Hepatocyte (in vitro differentiated cells): Measurements from ENCODE around the gene CATSPERD. TPM values are rescaled to one million over a fixed set of nuclear protein-coding genes. Genes with fewer than 3 reads are reported as not detected.

ENCODE experiments used
- DNase-seq: peaks from one replicate; pipeline ENCODE4 v3.0.0-alpha.2; 2016; ENCODE audit warnings: low spot score
- H2AFZ ChIP-seq: fragments of 200-600 bp; sonication (generic); 2 replicates; pipeline ENCODE4 v1.6.0; 2016; ENCODE audit warnings: antibody characterized with exemption, mild to moderate bottlenecking
- H3K27ac ChIP-seq: fragments of 200-600 bp; sonication (generic); 2 replicates; pipeline ENCODE4 v1.5.1; 2016; ENCODE audit warnings: mild to moderate bottlenecking
- H3K27me3 ChIP-seq: fragments of 200-600 bp; sonication (generic); 2 replicates; pipeline ENCODE4 v1.6.1; 2016
- H3K36me3 ChIP-seq: fragments of 200-600 bp; sonication (generic); replicated peaks from 2 replicates; pipeline ENCODE4 v1.5.1; 2016; ENCODE audit warnings: low read depth; ENCODE audit not compliant: insufficient read depth
- H3K4me1 ChIP-seq: fragments of 200-600 bp; sonication (generic); 2 replicates; pipeline ENCODE4 v1.5.1; 2016; ENCODE audit warnings: mild to moderate bottlenecking, moderate library complexity; ENCODE audit not compliant: insufficient read depth
- H3K4me2 ChIP-seq: fragments of 200-600 bp; sonication (generic); 2 replicates; pipeline ENCODE4 v1.6.0; 2016
- H3K4me3 ChIP-seq: fragments of 200-600 bp; sonication (generic); 2 replicates; pipeline ENCODE4 v1.5.1; 2016; ENCODE audit warnings: mild to moderate bottlenecking
- H3K79me2 ChIP-seq: fragments of 200-600 bp; sonication (generic); 2 replicates; pipeline ENCODE4 v1.6.0; 2017; ENCODE audit warnings: mild to moderate bottlenecking
- H3K9me2 ChIP-seq: fragments of 200-600 bp; sonication (generic); replicated peaks from 2 replicates; pipeline ENCODE4 v1.6.0; 2017; ENCODE audit warnings: mild to moderate bottlenecking; ENCODE audit not compliant: insufficient read depth
- H3K9me3 ChIP-seq: fragments of 200-600 bp; sonication (generic); 2 replicates; pipeline ENCODE4 v1.5.1; 2016; ENCODE audit warnings: low read depth, mild to moderate bottlenecking
- H4K20me1 ChIP-seq: fragments of 200-600 bp; sonication (generic); 2 replicates; pipeline ENCODE4 v1.6.0; 2016; ENCODE audit warnings: mild to moderate bottlenecking; ENCODE audit not compliant: insufficient read depth, poor library complexity, severe bottlenecking
- CTCF ChIP-seq: fragments of 200-600 bp; sonication (generic); IDR thresholded peaks from 2 replicates; pipeline ENCODE4 v1.5.1; 2016; ENCODE audit warnings: antibody characterized with exemption, mild to moderate bottlenecking; ENCODE audit not compliant: poor library complexity
- EZH2 ChIP-seq: fragments of 200-600 bp; sonication (generic); IDR thresholded peaks from 2 replicates; pipeline ENCODE4 v1.6.1; 2016; ENCODE audit warnings: antibody characterized with exemption, mild to moderate bottlenecking, borderline replicate concordance
- EZH2phosphoT487 ChIP-seq: fragments of 200-600 bp; sonication (generic); IDR thresholded peaks from one replicate; pipeline ENCODE4 v1.6.1; 2018; ENCODE audit warnings: antibody characterized with exemption, mild to moderate bottlenecking, low read depth, moderate library complexity; ENCODE audit not compliant: unreplicated experiment, severe bottlenecking
- WGBS: methylation state at CpG from one replicate; pipeline ENCODE4 v1.1.6; 2016; ENCODE audit warnings: low lambda C conversion rate; ENCODE audit errors: missing lambda C conversion rate; 5-methylcytosine and 5-hydroxymethylcytosine counted together
- polyA plus RNA-seq: library from polyadenylated mRNA; unstranded; fragments of >200 nt; fragmentation: Nextera tagmentation; extraction: Ambion mirVana; gene quantifications from 2 replicates; pipeline ENCODE4 v1.2.1, GENCODE V29; 2016
- total RNA-seq: library from RNA; depleted of rRNA; stranded (reverse); fragments of >200 nt; gene quantifications from 2 replicates; pipeline ENCODE4 v1.2.3, GENCODE V29; 2014

CATSPERD gene
- total and polyA plus RNA-seq, 2 experiments from 2014 or later, result not detected

GRCh38 chr19:5679289-5680083, 41.0 kb upstream of the CATSPERD start:
- no peaks in the 10 kb centered on the region for H3K9me3 ChIP-seq
- peak overlapping the region; percentile 51 for H2AFZ ChIP-seq
- no peaks in the 10 kb centered on the region for H3K4me1 ChIP-seq
- peak; percentile 19 for DNase-seq
- peak overlapping the region; percentile 91 for H3K4me2 ChIP-seq
- H3K27me3 ChIP-seq, result no peaks in the 10 kb centered on the region
- WGBS, result 45% methylated on average over 26 of the region's 26 CpGs
- peak overlapping the region; percentile 77 for H3K27ac ChIP-seq
- H3K79me2 ChIP-seq, result peaks cover 13% of the 10 kb centered on the region
- no peaks in the 10 kb centered on the region for H3K36me3 ChIP-seq
- H4K20me1 ChIP-seq, result no peaks in the 10 kb centered on the region
- no peak for TF ChIP-seq CTCF
- no peak for TF ChIP-seq EZH2phosphoT487
- no peaks in the 10 kb centered on the region for H3K9me2 ChIP-seq
- H3K4me3 ChIP-seq, result peak overlapping the region; percentile 63

GRCh38 chr19:5680084-5680436, 40.4 kb upstream of the CATSPERD start:
- H3K9me3 ChIP-seq, result no peaks in the 10 kb centered on the region
- H3K27ac ChIP-seq, result peak overlapping the region; percentile 77
- H2AFZ ChIP-seq, result peak overlapping the region; percentile 51
- no peaks in the 10 kb centered on the region for H3K27me3 ChIP-seq
- under 1% methylated on average over 23 of the region's 23 CpGs for WGBS
- no peaks in the 10 kb centered on the region for H3K4me1 ChIP-seq
- no peaks in the 10 kb centered on the region for H4K20me1 ChIP-seq
- peaks cover 13% of the 10 kb centered on the region for H3K79me2 ChIP-seq
- H3K4me2 ChIP-seq, result peak overlapping the region; percentile 91
- peak; percentile 52 for DNase-seq
- TF ChIP-seq EZH2phosphoT487, result no peak
- no peaks in the 10 kb centered on the region for H3K9me2 ChIP-seq
- H3K36me3 ChIP-seq, result no peaks in the 10 kb centered on the region
- H3K4me3 ChIP-seq, result peak overlapping the region; percentile 63

GRCh38 chr19:5680437-5681368, 39.7 kb upstream of the CATSPERD start, which contains the start of the genes HSD11B1L and MICOS13:
TSS of gene HSD11B1L (plus strand) at chr19:5681027. CDS start at chr19:5684833, 3,806 bp downstream.
TSS of gene MICOS13 (minus strand) at chr19:5680516. CDS start at chr19:5680486, 30 bp downstream.
- no peaks in the 10 kb centered on the region for H3K27me3 ChIP-seq
- peak; percentile 99 for DNase-seq
- H3K9me2 ChIP-seq, result no peaks in the 10 kb centered on the region
- peaks cover 13% of the 10 kb centered on the region for H3K79me2 ChIP-seq
- 3% methylated on average over 71 of the region's 94 CpGs for WGBS
- H3K4me2 ChIP-seq, result peak within 1 kb of the TSS; percentile 91
- no peaks in the 10 kb centered on the region for H3K36me3 ChIP-seq
- H3K4me1 ChIP-seq, result no peaks in the 10 kb centered on the region
- H3K4me3 ChIP-seq, result peak within 1 kb of the TSS; percentile 63
- H3K27ac ChIP-seq, result peak within 1 kb of the TSS; percentile 77
- no peaks in the 10 kb centered on the region for H3K9me3 ChIP-seq
- TF ChIP-seq EZH2 (no peak), EZH2phosphoT487 (no peak), CTCF (no peak)
- H2AFZ ChIP-seq, result peak within 1 kb of the TSS; percentile 58
- H4K20me1 ChIP-seq, result no peaks in the 10 kb centered on the region
